PC-3 (cell line): Measurements from ENCODE around the gene HDLBP.

Source experiments
- EZH2 ChIP-seq: fragments of 300-600 bp; sonication (generic); IDR thresholded peaks from one replicate; pipeline ENCODE4 v1.6.1; 2017; ENCODE audit warnings: antibody characterized with exemption, mild to moderate bottlenecking, low read length; ENCODE audit not compliant: unreplicated experiment
- TF ChIP-seq, protein P1 (sequence below): fragments of 300-600 bp; sonication (generic); conservative IDR thresholded peaks from 2 replicates; pipeline ENCODE4 v1.5.1; 2017; ENCODE audit warnings: antibody characterized with exemption, low read depth, mild to moderate bottlenecking, low read length

DNA sequence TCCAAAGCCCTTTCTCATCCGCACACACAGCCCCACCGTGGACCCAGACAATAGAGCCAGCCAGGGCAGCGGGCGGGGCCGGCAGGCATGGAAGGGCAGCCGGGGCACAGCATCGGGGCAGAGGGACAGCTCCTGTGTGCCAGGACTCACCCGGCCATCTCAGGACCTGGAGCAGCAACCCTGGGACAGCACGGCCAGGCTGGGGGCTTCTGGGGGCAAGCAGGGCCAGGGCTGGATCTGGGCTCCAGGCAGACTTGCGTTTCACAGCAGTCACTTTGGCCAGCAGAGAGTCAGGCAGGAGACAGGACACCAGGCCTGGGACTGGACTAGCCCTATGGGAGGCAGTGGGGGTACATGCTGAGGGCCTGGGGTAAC is 111.5 kb downstream of the HDLBP start:
- TF ChIP-seq, protein P1, sequence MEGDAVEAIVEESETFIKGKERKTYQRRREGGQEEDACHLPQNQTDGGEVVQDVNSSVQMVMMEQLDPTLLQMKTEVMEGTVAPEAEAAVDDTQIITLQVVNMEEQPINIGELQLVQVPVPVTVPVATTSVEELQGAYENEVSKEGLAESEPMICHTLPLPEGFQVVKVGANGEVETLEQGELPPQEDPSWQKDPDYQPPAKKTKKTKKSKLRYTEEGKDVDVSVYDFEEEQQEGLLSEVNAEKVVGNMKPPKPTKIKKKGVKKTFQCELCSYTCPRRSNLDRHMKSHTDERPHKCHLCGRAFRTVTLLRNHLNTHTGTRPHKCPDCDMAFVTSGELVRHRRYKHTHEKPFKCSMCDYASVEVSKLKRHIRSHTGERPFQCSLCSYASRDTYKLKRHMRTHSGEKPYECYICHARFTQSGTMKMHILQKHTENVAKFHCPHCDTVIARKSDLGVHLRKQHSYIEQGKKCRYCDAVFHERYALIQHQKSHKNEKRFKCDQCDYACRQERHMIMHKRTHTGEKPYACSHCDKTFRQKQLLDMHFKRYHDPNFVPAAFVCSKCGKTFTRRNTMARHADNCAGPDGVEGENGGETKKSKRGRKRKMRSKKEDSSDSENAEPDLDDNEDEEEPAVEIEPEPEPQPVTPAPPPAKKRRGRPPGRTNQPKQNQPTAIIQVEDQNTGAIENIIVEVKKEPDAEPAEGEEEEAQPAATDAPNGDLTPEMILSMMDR = no peak
- no peak for TF ChIP-seq EZH2
